ELF-1 (cell line): ENCODE measurements around the gene CELA3A.

Experiments used
- DNase-seq: peaks from one replicate; pipeline ENCODE4 v3.0.0-alpha.2; 2016; ENCODE audit warnings: low read depth, low spot score

CELA3A gene

GRCh38 chr1:22050330-22050729 lies 48.9 kb downstream of the CELA3A start:
- DNase-seq, result no peak

GRCh38 chr1:22051607-22052114 lies 50.2 kb downstream of the CELA3A start:
- DNase-seq, result no peak

DNA sequence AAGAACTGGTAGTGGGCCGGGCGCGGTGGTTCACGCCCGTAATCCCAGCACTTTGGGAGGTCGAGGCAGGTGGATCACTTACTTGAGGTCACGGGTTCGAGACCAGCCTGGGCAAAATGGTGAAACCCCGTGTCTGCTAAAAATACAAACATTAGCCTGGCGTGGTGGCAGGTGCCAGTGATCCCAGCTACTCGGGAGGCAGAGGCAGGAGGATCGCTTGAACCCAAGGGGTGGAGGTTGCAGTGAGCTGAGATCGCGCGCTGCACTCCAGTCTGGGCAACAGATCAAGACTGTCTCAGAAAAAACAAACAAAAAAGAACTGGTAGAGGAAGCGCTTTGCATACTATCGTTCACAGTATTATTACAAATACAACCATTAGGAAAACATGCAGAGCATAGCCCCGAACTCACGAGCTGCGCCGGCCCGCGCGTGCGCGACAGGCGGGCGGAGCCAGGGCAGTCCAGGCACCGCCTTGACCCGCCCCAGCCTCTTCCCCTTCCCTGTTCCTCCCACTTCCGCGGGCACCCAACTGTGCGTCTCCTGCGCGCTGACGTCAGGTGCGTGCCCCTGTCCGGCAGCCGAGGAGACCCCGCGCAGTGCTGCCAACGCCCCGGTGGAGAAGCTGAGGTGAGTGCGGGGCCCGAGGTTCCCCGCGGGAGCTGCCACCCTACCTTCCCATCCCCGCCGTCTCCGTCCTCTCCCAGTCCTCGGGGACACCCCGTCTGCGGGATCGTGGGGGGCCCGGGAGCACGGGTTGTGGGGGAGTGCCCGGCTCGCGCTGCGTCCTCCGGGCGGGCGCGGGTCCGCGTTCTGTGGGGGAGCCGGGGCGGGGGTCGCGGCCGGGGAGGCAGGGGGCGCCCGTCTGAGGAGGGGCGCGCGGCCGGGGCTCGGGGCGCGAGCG lies 50.9 kb downstream of the CELA3A start, which contains the start of gene CDC42:
Gene CDC42, plus strand, starts transcription at position 595 of the 902 bp plus-strand sequence. CDS start 25,770 bp downstream, outside the sequence.
- DNase-seq, result peak; percentile 97

GRCh38 chr1:22053017-22053860 lies 51.8 kb downstream of the CELA3A start:
- peak; percentile 80 for DNase-seq

DNA sequence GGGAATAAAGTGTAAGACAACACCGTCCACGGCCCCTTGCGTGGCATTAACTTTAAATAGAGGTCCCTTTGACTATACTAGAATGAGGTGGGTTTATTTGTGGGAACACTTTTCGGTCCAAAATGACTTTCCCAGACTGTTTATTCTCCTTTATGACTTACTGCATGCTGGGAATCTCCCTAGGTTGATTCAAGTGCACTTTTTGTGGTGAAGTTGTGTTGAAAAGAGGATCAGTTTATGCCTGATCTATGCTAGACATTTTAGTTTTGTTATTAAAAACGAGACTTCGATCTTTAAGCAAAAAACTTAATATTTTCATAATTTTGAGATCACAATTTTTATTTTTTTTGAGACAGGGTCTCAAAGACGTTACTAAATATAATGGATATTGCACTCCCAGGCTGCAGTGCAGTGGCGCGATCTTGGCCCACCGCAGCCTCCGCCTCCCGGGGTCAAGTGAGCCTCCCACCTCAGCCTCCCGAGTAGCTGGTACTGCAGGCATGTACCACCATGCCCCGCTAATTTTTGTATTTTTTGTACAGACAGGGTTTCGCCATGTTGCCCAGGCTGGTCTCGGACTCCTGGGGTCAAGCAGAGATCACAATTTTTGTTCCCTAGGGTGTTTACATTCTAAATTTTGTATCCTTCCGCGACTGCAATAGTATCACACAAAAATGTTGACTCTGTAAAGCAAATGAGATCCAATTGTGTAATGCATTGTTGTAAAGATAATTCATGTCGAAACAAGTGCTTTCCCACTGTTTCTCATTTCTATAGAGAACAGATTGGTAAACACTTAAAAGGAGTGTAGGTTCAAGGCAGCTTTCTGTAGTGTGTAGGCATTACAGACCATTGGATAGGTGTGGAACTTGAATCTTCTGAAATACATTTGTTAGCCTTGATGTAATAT lies 52.7 kb downstream of the CELA3A start:
- DNase-seq, result no peak

DNA sequence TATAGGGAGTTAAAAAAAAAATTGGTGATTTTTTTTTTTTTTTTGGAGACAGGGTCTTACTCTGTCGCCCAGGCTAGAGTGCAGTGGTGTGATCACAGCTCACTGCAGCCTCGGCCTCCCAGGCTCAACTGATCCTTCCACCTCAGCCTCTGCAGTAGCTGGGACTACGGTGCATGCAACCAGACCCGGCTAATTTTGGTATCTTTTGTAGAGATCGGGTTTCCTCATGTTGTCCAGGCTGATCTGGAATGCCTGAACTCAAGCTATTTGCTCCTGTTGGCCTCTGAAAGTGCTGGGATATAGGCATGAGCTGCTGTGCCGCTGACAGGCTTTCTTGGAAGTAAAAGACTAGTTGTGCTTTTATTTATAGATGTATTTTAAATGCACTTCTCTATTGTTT lies 54.0 kb downstream of the CELA3A start:
- peak; percentile 58 for DNase-seq

- no peak for DNase-seq
Observed at GRCh38 chr1:22056043-22056442, 54.6 kb downstream of the CELA3A start.

DNA sequence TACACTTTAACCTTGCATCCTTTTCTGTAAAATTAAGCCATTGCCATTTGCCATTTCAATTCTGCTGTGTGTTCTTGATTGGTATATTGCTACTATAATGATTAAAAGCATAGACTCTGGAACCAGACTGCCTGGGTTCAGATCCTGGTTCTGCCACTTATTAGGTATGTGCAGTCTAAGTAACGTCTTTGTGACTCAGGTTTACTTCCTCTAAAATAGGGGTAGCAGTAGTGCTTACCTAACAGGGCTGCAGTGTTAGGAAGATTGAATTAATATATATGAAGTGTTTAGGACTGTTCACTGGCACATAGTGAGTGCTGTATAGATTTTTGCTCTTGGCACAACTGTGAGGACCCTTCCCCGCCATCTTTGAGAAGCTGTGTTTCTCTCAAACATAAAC lies 55.5 kb downstream of the CELA3A start:
- no peak for DNase-seq

DNA sequence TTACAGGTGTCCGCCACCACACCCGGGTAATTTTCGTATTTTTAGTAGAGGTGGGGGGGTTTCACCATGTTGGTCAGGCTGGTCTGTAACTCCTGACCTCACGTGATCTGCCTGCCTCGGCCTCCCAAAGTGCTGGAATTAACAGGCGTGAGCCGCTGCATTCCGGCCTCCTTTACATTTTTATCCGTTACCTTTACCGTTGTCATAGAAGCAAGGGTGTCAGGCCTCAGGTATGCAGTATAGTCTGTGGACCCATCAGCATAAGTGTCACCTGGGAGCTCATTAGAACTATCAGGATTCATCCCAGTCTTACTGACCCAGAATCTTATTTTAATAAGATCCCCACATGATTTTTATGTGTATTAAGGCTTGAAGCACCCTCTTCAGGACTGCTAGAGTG lies 56.4 kb downstream of the CELA3A start:
- no peak for DNase-seq
